OCI-LY7 (cell line): ENCODE results near the gene DOK7. TPM values are rescaled to one million over a fixed set of nuclear protein-coding genes. Genes with fewer than 3 reads are reported as not detected.

Source experiments
- BruUV-seq: library from RNA; stranded (reverse); fragments of 400-500 nt; replicated peaks from 2 replicates; lab custom pipeline; 2021; lab: Mats Ljungman, UMichigan
- CTCF ChIA-PET: fragments of 300-600 bp; sonication (Branson Sonifier 250); formaldehyde crosslinking; loops from one replicate; lab custom pipeline; 2022; ENCODE audit warnings: antibody characterized with exemption; ENCODE audit not compliant: unreplicated experiment; lab: Charles Lee
- POLR2A ChIA-PET: fragments of 300-600 bp; sonication (Branson Sonifier 250); formaldehyde crosslinking; loops from one replicate; lab custom pipeline; 2022; ENCODE audit warnings: antibody characterized with exemption; lab: Charles Lee
- DNase-seq: peaks from one replicate; pipeline ENCODE4 v3.0.0-alpha.2; 2015; ENCODE audit warnings: low spot score
- H2AFZ ChIP-seq: fragments of 200-600 bp; sonication (generic), shearing (Covaris generic); 2 replicates; pipeline ENCODE4 v1.6.1; 2014; ENCODE audit warnings: mild to moderate bottlenecking, antibody characterized with exemption, low read length, moderate library complexity
- H3K27ac ChIP-seq: fragments of 200-600 bp; sonication (generic); 2 replicates; pipeline ENCODE4 v1.5.1; 2014; ENCODE audit warnings: mixed run types, low read depth, mild to moderate bottlenecking, moderate library complexity, low read length, inconsistent platforms; ENCODE audit not compliant: poor library complexity, severe bottlenecking
- H3K36me3 ChIP-seq: fragments of 200-600 bp; sonication (generic); 2 replicates; pipeline ENCODE4 v1.6.1; 2014; ENCODE audit warnings: mild to moderate bottlenecking, antibody characterized with exemption, low read length, moderate library complexity, mixed read lengths; ENCODE audit not compliant: insufficient read depth
- H3K4me1 ChIP-seq: fragments of 200-600 bp; sonication (generic); 2 replicates; pipeline ENCODE4 v1.5.1; 2014; ENCODE audit warnings: mild to moderate bottlenecking, low read length; ENCODE audit not compliant: insufficient read depth, poor library complexity, severe bottlenecking
- H3K4me2 ChIP-seq: fragments of 200-600 bp; sonication (generic); 2 replicates; pipeline ENCODE4 v1.6.1; 2014; ENCODE audit warnings: mild to moderate bottlenecking, low read length
- H3K4me3 ChIP-seq: fragments of 200-600 bp; sonication (generic); 2 replicates; pipeline ENCODE4 v1.5.1; 2014; ENCODE audit warnings: mild to moderate bottlenecking, low read depth, low read length; ENCODE audit not compliant: poor library complexity, severe bottlenecking
- H3K79me2 ChIP-seq: fragments of 200-600 bp; sonication (generic); 2 replicates; pipeline ENCODE4 v1.6.1; 2016; ENCODE audit warnings: low read depth, mild to moderate bottlenecking, low read length, moderate library complexity, mixed read lengths; ENCODE audit not compliant: insufficient read depth
- H3K9me2 ChIP-seq: fragments of 200-600 bp; sonication (generic); 2 replicates; pipeline ENCODE4 v1.6.1; 2016; ENCODE audit warnings: mild to moderate bottlenecking, low read length, mixed read lengths; ENCODE audit not compliant: insufficient read depth
- H3K9me3 ChIP-seq: fragments of 200-600 bp; sonication (generic); 2 replicates; pipeline ENCODE4 v1.6.1; 2014; ENCODE audit warnings: mild to moderate bottlenecking, mixed run types, low read length, mixed read lengths
- H4K20me1 ChIP-seq: fragments of 200-600 bp; sonication (generic); 2 replicates; pipeline ENCODE4 v1.6.1; 2014; ENCODE audit warnings: mild to moderate bottlenecking, antibody characterized with exemption, low read length, moderate library complexity, mixed read lengths; ENCODE audit not compliant: insufficient read depth
- CTCF ChIP-seq: fragments of 200-600 bp; sonication (generic); conservative IDR thresholded peaks from 2 replicates; pipeline ENCODE4 v1.5.1; 2014; ENCODE audit warnings: mild to moderate bottlenecking, antibody characterized with exemption, low read length, moderate library complexity, mixed read lengths
- EZH2phosphoT487 ChIP-seq: fragments of 200-600 bp; sonication (generic); IDR thresholded peaks from 2 replicates; pipeline ENCODE4 v1.6.1; 2018; ENCODE audit warnings: low read depth, borderline replicate concordance, mild to moderate bottlenecking, mixed run types, antibody characterized with exemption, low read length, moderate library complexity, mixed read lengths
- intact Hi-C: fragments of 100-400 bp; cut with micrococcal nuclease; formaldehyde crosslinking; loops from one replicate; pipeline ENCODE4 v1.10.0; 2022; ENCODE audit not compliant: unreplicated experiment
- total RNA-seq, 2 experiments: library from RNA; depleted of rRNA in 1 of 2; stranded (reverse); fragments of >200 nt in 1 of 2; shearing (Covaris generic) in 1 of 2; gene quantifications; 2 replicates each; pipeline ENCODE4 v1.2.3, GENCODE V29; 2014 to 2022

Gene DOK7
- total RNA-seq, 2 experiments from 2014 or later: 1.5 TPM; not detected in 1

GRCh38 chr4:3422808-3423297, 40.3 kb upstream of the DOK7 start:
- H3K4me3 ChIP-seq: no peak overlapping the region
- TF ChIP-seq EZH2phosphoT487: no peak
- no peak for TF ChIP-seq CTCF
- no peak overlapping the region for H3K4me2 ChIP-seq
- no peaks in the 10 kb centered on the region for H3K79me2 ChIP-seq
- no peaks in the 10 kb centered on the region for H3K36me3 ChIP-seq
- ChIA-PET CTCF (no interaction called here), POLR2A (no interaction called here)
- H3K4me1 ChIP-seq: no peaks in the 10 kb centered on the region
- no peaks in the 10 kb centered on the region for H4K20me1 ChIP-seq
- intact Hi-C loops: no loop called here
- BruUV-seq: no TSS peak
- no peak overlapping the region for H3K27ac ChIP-seq
- H3K9me2 ChIP-seq: no peaks in the 10 kb centered on the region
- DNase-seq: no peak
- H2AFZ ChIP-seq: no peak overlapping the region
- no peaks in the 10 kb centered on the region for H3K9me3 ChIP-seq

- Histone ChIP-seq H3K79me2 (no peaks in the 10 kb centered on the region), H3K36me3 (no peaks in the 10 kb centered on the region), H3K9me2 (no peaks in the 10 kb centered on the region), H3K27ac (no peak overlapping the region), H4K20me1 (no peaks in the 10 kb centered on the region), H3K9me3 (no peaks in the 10 kb centered on the region), H3K4me3 (no peak overlapping the region), H2AFZ (no peak overlapping the region), H3K4me1 (no peaks in the 10 kb centered on the region), H3K4me2 (no peak overlapping the region)
- BruUV-seq: no TSS peak
- CTCF ChIA-PET: no interaction called here
- no peak for TF ChIP-seq CTCF
- no peak for TF ChIP-seq EZH2phosphoT487
- POLR2A ChIA-PET: no interaction called here
- no peak for DNase-seq
- intact Hi-C loops: no loop called here
These were observed 39.7 kb upstream of the DOK7 start for GRCh38 chr4:3423406-3423805.

- no peaks in the 10 kb centered on the region for H3K9me2 ChIP-seq
- no peaks in the 10 kb centered on the region for H3K79me2 ChIP-seq
- no peak overlapping the region for H3K4me2 ChIP-seq
- no peaks in the 10 kb centered on the region for H3K36me3 ChIP-seq
- H3K4me1 ChIP-seq: no peaks in the 10 kb centered on the region
- no peak overlapping the region for H3K27ac ChIP-seq
- intact Hi-C loops: no loop called here
- POLR2A ChIA-PET: no interaction called here
- no peaks in the 10 kb centered on the region for H3K9me3 ChIP-seq
- H4K20me1 ChIP-seq: no peaks in the 10 kb centered on the region
- DNase-seq: no peak
- no peak overlapping the region for H2AFZ ChIP-seq
- BruUV-seq: no TSS peak
- CTCF ChIA-PET: no interaction called here
- no peak overlapping the region for H3K4me3 ChIP-seq
- TF ChIP-seq EZH2phosphoT487 (no peak), CTCF (no peak)
These were observed 39.2 kb upstream of the DOK7 start for GRCh38 chr4:3423952-3424351.
